Measurements from ENCODE around the gene TNXB. TPM values are rescaled to one million over a fixed set of nuclear protein-coding genes. Genes with fewer than 3 reads are reported as not detected.

TNXB gene
- total RNA-seq, 5 donors from 2014 or later (not counting 1 experiment from before 2014, with no cell fraction given): 8.0 to 20.9 (median 15.4) TPM

DNA sequence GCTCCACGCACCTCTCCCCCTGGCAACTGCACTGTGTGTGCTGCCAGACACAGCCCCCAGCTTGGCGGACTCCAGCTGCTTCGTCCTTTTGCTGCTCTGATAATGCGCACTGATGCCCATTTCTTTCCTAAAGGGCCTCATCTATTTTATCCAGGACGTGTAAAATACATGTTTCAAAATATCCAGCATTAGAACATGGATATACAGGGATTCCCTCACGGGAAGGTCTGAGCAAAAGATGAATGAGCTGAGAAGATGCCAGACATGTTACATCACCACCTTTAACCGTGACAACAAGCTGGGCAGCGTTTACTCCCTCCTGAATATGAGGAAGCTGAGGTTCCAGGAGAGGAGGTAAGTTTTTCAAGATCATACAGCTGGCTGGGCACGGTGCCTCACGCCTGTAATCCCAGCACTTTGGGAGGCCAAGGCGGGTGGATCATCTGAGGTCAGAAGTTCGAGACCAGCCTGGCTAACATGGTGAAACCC is 32.8 kb downstream of the TNXB start:
- peaks cover 0 to 4% of the 10 kb centered on the region in 2 donors for H3K27me3 Mint-ChIP-seq
- peaks cover 0 to 4% (median 0%) of the 10 kb centered on the region in 3 donors for H3K4me1 Mint-ChIP-seq
- H3K4me3 ChIP-seq (ENCODE audit: control insufficient read depth in 1 of 2, extremely low read depth in 1 of 2, low read length in 1 of 2): no peak overlapping the region
- ChIA-PET CTCF (no interaction called here), POLR2A (no interaction called here)
- 80% methylated on average over 5 of the region's 12 CpGs for WGBS (ENCODE audit: insufficient coverage)
- peaks cover 0 to 26% of the 10 kb centered on the region in 2 experiments for H3K27me3 ChIP-seq (replicated peaks in 1 of 2; ENCODE audit: control insufficient read depth in 2 of 2, extremely low read depth in 1 of 2, insufficient read depth in 2 of 2, low read length in 1 of 2)
- DNase-seq: no peak
- H3K4me1 ChIP-seq (ENCODE audit: control insufficient read depth in 1 of 2, extremely low read depth in 1 of 2, insufficient read depth in 2 of 2, low read length in 2 of 2): no peaks in the 10 kb centered on the region
- no peak overlapping the region for H3K27ac ChIP-seq (ENCODE audit: low read length)
- no peaks in the 10 kb centered on the region for H3K36me3 ChIP-seq (ENCODE audit: control insufficient read depth in 2 of 2, extremely low read depth in 1 of 2, insufficient read depth in 1 of 2, low read length in 1 of 2)
- H3K9me3 Mint-ChIP-seq: no peaks in the 10 kb centered on the region
- H3K36me3 Mint-ChIP-seq: no peaks in the 10 kb centered on the region
- H3K27ac Mint-ChIP-seq: no peak overlapping the region
- ATAC-seq (replicated peaks in 1 of 4): no peak
- no peak overlapping the region for H3K4me3 Mint-ChIP-seq
- no peaks in the 10 kb centered on the region for H3K9me3 ChIP-seq

DNA sequence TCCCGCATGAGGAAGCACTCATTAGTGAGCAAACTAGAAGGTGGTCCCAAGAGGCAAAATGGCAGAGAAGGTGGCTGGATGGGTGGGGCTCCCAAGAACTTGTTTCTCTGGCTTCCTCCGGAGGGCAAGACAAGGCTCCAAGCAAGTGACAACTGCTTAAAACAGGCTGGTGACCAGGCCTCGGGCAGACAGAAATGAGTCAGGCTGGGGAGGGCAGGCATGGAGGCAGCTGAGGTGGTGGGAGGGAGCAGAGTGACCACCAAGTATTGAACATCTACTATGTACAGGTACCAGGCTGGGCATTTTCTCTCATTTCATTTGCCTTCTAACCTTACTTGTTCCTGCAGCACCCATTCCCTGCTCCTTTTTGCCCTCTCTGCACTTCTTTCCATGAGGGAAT is 33.4 kb downstream of the TNXB start:
- no peak for DNase-seq
- CTCF ChIA-PET: no interaction called here
- no peaks in the 10 kb centered on the region for H3K9me3 Mint-ChIP-seq
- no peak overlapping the region for H3K27ac Mint-ChIP-seq
- Histone ChIP-seq H3K4me1 (ENCODE audit: control insufficient read depth in 1 of 2, extremely low read depth in 1 of 2, insufficient read depth in 2 of 2, low read length in 2 of 2) (no peaks in the 10 kb centered on the region), H3K27ac (ENCODE audit: low read length) (no peak overlapping the region), H3K9me3 (no peaks in the 10 kb centered on the region), H3K4me3 (ENCODE audit: control insufficient read depth in 1 of 2, extremely low read depth in 1 of 2, low read length in 1 of 2) (no peak overlapping the region), H3K27me3 (replicated peaks in 1 of 2; ENCODE audit: control insufficient read depth in 2 of 2, extremely low read depth in 1 of 2, insufficient read depth in 2 of 2, low read length in 1 of 2) (peaks cover 0 to 20% of the 10 kb centered on the region in 2 experiments), H3K36me3 (ENCODE audit: control insufficient read depth in 2 of 2, extremely low read depth in 1 of 2, insufficient read depth in 1 of 2, low read length in 1 of 2) (no peaks in the 10 kb centered on the region)
- POLR2A ChIA-PET: no interaction called here
- H3K4me3 Mint-ChIP-seq: no peak overlapping the region
- WGBS (ENCODE audit: insufficient coverage): 83% methylated on average over 1 of the region's 3 CpGs
- H3K4me1 Mint-ChIP-seq: peaks cover 0 to 3% (median 0%) of the 10 kb centered on the region in 3 donors
- H3K36me3 Mint-ChIP-seq: no peaks in the 10 kb centered on the region
- peaks cover 0 to 4% of the 10 kb centered on the region in 2 donors for H3K27me3 Mint-ChIP-seq
- no peak for ATAC-seq (replicated peaks in 1 of 4)

DNA sequence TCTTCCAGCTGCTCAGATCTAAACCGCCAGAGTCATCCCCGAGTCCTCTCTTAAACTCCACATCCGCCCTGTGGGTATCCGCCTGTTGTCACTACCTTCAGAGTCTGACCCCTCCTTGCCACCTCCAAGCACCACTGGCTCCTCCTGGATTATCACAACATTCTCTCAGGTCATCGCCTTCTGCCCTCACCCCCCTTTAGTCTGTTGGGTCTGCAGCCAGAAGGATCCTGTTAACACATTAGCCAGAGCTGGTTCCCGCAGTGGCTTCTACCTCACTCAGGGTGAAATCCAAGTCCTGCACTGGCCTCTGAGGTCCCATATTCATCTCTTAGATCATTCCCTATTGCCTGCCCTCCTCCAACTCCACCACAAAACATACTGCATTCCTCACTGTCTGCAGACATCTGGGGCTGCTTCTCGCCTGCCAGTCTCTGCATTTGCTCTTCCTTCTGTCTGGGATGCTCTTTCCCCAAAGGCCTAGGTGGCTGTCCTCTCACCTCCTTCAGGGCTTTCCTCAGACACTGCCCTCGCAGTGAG is 34.1 kb downstream of the TNXB start:
- peaks cover 0 to 20% of the 10 kb centered on the region in 2 experiments for H3K27me3 ChIP-seq (replicated peaks in 1 of 2; ENCODE audit: control insufficient read depth in 2 of 2, extremely low read depth in 1 of 2, insufficient read depth in 2 of 2, low read length in 1 of 2)
- H3K4me1 ChIP-seq (ENCODE audit: control insufficient read depth in 1 of 2, extremely low read depth in 1 of 2, insufficient read depth in 2 of 2, low read length in 2 of 2): no peaks in the 10 kb centered on the region
- WGBS (ENCODE audit: insufficient coverage): 84% methylated on average over 8 of the region's 8 CpGs
- H3K36me3 ChIP-seq (ENCODE audit: control insufficient read depth in 2 of 2, extremely low read depth in 1 of 2, insufficient read depth in 1 of 2, low read length in 1 of 2): no peaks in the 10 kb centered on the region
- no peak for DNase-seq
- no peaks in the 10 kb centered on the region for H3K9me3 ChIP-seq
- no peak overlapping the region for H3K4me3 Mint-ChIP-seq
- CTCF ChIA-PET: no interaction called here
- H3K36me3 Mint-ChIP-seq: no peaks in the 10 kb centered on the region
- no peak for ATAC-seq (replicated peaks in 1 of 4)
- no peak overlapping the region for H3K27ac ChIP-seq (ENCODE audit: low read length)
- no peak overlapping the region for H3K4me3 ChIP-seq (ENCODE audit: control insufficient read depth in 1 of 2, extremely low read depth in 1 of 2, low read length in 1 of 2)
- H3K4me1 Mint-ChIP-seq: no peaks in the 10 kb centered on the region
- H3K27me3 Mint-ChIP-seq: peaks cover 4% of the 10 kb centered on the region in 2 donors
- POLR2A ChIA-PET: no interaction called here
- no peak overlapping the region for H3K27ac Mint-ChIP-seq
- no peaks in the 10 kb centered on the region for H3K9me3 Mint-ChIP-seq

DNA sequence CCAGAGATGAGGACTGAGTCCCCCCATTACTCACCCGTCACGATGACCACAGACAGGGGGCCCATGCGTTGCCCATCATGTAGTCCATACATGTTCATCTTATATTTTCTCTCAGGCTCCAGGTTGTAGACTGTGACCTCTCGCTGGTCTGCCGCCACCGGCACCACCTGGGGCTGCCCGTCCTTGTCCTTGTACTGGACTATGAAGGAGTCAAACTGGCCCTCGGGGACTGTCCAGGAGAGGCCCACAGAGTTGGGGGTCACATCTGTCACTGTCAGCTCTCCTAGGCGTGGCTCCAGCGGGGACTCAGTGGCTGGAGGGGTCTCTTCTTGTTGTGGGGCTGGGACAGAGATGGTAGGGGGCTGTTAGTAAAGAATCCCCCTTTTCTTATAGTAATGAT is 35.5 kb downstream of the TNXB start:
- Mint-ChIP-seq H3K9me3 (no peaks in the 10 kb centered on the region), H3K4me3 (no peak overlapping the region), H3K36me3 (no peaks in the 10 kb centered on the region), H3K27ac (no peak overlapping the region), H3K4me1 (no peaks in the 10 kb centered on the region), H3K27me3 (peaks cover 4 to 6% of the 10 kb centered on the region in 2 donors)
- WGBS (ENCODE audit: insufficient coverage): 90% methylated on average over 5 of the region's 10 CpGs
- ChIA-PET POLR2A (no interaction called here), CTCF (no interaction called here)
- ATAC-seq (replicated peaks in 1 of 4) (no peak), DNase-seq (no peak)
- Histone ChIP-seq H3K36me3 (ENCODE audit: control insufficient read depth in 2 of 2, extremely low read depth in 1 of 2, insufficient read depth in 1 of 2, low read length in 1 of 2) (no peaks in the 10 kb centered on the region), H3K27me3 (replicated peaks in 1 of 2; ENCODE audit: control insufficient read depth in 2 of 2, extremely low read depth in 1 of 2, insufficient read depth in 2 of 2, low read length in 1 of 2) (peaks cover 0 to 26% of the 10 kb centered on the region in 2 experiments), H3K4me1 (ENCODE audit: control insufficient read depth in 1 of 2, extremely low read depth in 1 of 2, insufficient read depth in 2 of 2, low read length in 2 of 2) (no peaks in the 10 kb centered on the region), H3K9me3 (no peaks in the 10 kb centered on the region), H3K4me3 (ENCODE audit: control insufficient read depth in 1 of 2, extremely low read depth in 1 of 2, low read length in 1 of 2) (no peak overlapping the region), H3K27ac (ENCODE audit: low read length) (no peak overlapping the region)

DNA sequence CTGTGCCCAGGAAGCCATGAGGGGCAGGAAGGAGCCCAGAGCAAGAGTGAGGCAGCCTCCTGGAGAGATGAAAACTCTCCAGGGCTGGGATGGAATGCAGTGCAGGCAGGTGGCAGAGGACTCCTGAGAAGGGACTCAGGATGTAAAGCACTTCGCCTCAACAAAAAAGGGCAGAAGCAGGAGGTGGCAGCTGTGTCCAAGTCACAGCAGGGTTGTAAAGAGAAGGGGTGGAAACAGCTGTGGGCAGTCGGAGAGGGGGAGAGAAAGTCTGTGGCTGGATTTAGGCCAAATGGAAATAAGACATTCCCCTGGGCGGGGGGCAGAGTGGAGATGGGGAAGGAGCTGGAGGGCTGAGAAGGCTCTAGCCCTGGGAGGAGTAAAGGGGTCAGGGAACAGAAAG is 36.0 kb downstream of the TNXB start:
- Mint-ChIP-seq H3K4me1 (no peaks in the 10 kb centered on the region), H3K36me3 (no peaks in the 10 kb centered on the region), H3K27me3 (peaks cover 4 to 6% of the 10 kb centered on the region in 2 donors), H3K9me3 (no peaks in the 10 kb centered on the region), H3K27ac (no peak overlapping the region), H3K4me3 (no peak overlapping the region)
- no peaks in the 10 kb centered on the region for H3K4me1 ChIP-seq (ENCODE audit: control insufficient read depth in 1 of 2, extremely low read depth in 1 of 2, insufficient read depth in 2 of 2, low read length in 2 of 2)
- ChIA-PET POLR2A (no interaction called here), CTCF (no interaction called here)
- no peaks in the 10 kb centered on the region for H3K36me3 ChIP-seq (ENCODE audit: control insufficient read depth in 2 of 2, extremely low read depth in 1 of 2, insufficient read depth in 1 of 2, low read length in 1 of 2)
- ATAC-seq (replicated peaks in 1 of 4) (no peak), DNase-seq (no peak)
- WGBS (ENCODE audit: insufficient coverage): 82% methylated on average over 3 of the region's 3 CpGs
- H3K27me3 ChIP-seq (replicated peaks in 1 of 2; ENCODE audit: control insufficient read depth in 2 of 2, extremely low read depth in 1 of 2, insufficient read depth in 2 of 2, low read length in 1 of 2): peaks cover 0 to 27% of the 10 kb centered on the region in 2 experiments
- no peak overlapping the region for H3K27ac ChIP-seq (ENCODE audit: low read length)
- no peaks in the 10 kb centered on the region for H3K9me3 ChIP-seq
- H3K4me3 ChIP-seq (ENCODE audit: control insufficient read depth in 1 of 2, extremely low read depth in 1 of 2, low read length in 1 of 2): no peak overlapping the region

DNA sequence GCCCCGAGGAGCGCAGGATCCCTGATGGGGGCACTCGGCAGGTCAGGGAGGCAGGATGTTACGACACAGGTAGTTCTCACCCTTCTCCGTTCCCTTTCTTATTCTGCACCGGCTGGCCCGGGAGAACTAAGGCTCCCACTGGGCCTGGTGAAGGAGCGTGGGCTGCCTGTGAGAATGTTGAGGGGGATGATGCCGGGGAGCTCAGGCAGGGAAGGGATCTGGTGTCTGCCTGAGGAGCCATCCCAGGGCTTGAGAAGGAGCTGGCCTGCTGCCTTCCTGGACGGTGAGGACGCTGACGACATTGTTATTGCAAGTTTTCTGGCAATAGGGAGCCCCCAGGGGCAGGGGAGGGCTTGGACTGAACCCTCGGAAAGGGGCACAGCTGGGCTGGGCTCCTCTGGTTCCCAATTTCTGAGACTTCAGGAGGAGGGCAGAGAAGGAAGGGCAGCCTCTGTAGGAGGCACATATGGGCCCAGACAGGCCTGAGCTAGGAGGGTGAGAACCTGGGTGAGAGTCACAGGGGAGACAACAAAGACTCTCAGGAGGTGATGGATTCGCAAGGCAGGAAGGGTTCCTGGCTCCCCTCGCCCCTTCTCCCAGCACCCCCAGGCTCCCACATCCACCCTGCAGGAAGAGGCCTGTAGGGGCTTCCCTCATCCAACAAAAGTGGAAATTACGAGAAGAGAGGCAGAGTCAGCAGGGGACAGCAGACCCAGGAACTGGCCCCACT is 38.2 kb downstream of the TNXB start:
- H3K27me3 ChIP-seq (replicated peaks in 1 of 2; ENCODE audit: control insufficient read depth in 2 of 2, extremely low read depth in 1 of 2, insufficient read depth in 2 of 2, low read length in 1 of 2): peaks cover 0 to 25% of the 10 kb centered on the region in 2 experiments
- WGBS (ENCODE audit: insufficient coverage): 89% methylated on average over 13 of the region's 16 CpGs
- Mint-ChIP-seq H3K4me3 (no peak overlapping the region), H3K27ac (no peak overlapping the region), H3K9me3 (no peaks in the 10 kb centered on the region), H3K4me1 (peaks cover 0 to 5% (median 0%) of the 10 kb centered on the region in 3 donors), H3K36me3 (no peaks in the 10 kb centered on the region), H3K27me3 (peaks cover 4 to 6% of the 10 kb centered on the region in 2 donors)
- DNase-seq (no peak), ATAC-seq (replicated peaks in 1 of 4) (no peak)
- no peaks in the 10 kb centered on the region for H3K4me1 ChIP-seq (ENCODE audit: control insufficient read depth in 1 of 2, extremely low read depth in 1 of 2, insufficient read depth in 2 of 2, low read length in 2 of 2)
- CTCF ChIA-PET: no interaction called here
- H3K4me3 ChIP-seq (ENCODE audit: control insufficient read depth in 1 of 2, extremely low read depth in 1 of 2, low read length in 1 of 2): no peak overlapping the region
- H3K27ac ChIP-seq (ENCODE audit: low read length): no peak overlapping the region
- H3K36me3 ChIP-seq (ENCODE audit: control insufficient read depth in 2 of 2, extremely low read depth in 1 of 2, insufficient read depth in 1 of 2, low read length in 1 of 2): no peaks in the 10 kb centered on the region
- POLR2A ChIA-PET: no interaction called here
- H3K9me3 ChIP-seq: no peaks in the 10 kb centered on the region

Data from T-cell (primary cell).